HepG2 (cell line): ENCODE data around the gene FILIP1. TPM values are rescaled to one million over a fixed set of nuclear protein-coding genes. Genes with fewer than 3 reads are reported as not detected.

Source experiments
- ASH2L ChIP-seq: fragments of 300-600, 200-600 bp; sonication (generic); IDR thresholded peaks from 2 replicates; pipeline ENCODE4 v1.7.0; 2017; ENCODE audit warnings: low read depth, mild to moderate bottlenecking, moderate library complexity, mixed read lengths, low read length; ENCODE audit not compliant: insufficient read length
- BCLAF1 ChIP-seq: fragments of 450-650 bp; IDR thresholded peaks from 2 replicates; pipeline ENCODE4 v1.6.1; 2017; ENCODE audit warnings: mild to moderate bottlenecking
- E2F1 ChIP-seq: sonication (generic); formaldehyde crosslinking; IDR thresholded peaks from 2 replicates; pipeline ENCODE4 v1.5.0; 2020; ENCODE audit warnings: missing genetic modification reagents
- GATA4 ChIP-seq: sonication (generic); IDR thresholded peaks from 2 replicates; pipeline ENCODE4 v1.6.1; 2016; ENCODE audit warnings: antibody characterized with exemption, low read depth, borderline replicate concordance
- NKX3-1 ChIP-seq: sonication (generic); formaldehyde crosslinking; IDR thresholded peaks from 2 replicates; pipeline ENCODE4 v1.5.0; 2020; ENCODE audit warnings: missing genetic modification reagents
- SNAPC2 ChIP-seq: sonication (generic); formaldehyde crosslinking; IDR thresholded peaks from 2 replicates; pipeline ENCODE4 v1.8.1; 2022; ENCODE audit warnings: mild to moderate bottlenecking, missing genetic modification reagents
- SP2 ChIP-seq: sonication (generic); formaldehyde crosslinking; IDR thresholded peaks from 2 replicates; pipeline ENCODE4 v1.5.1; 2020; ENCODE audit warnings: mild to moderate bottlenecking, missing genetic modification reagents
- SSRP1 ChIP-seq: IDR thresholded peaks from 2 replicates; pipeline ENCODE4 v1.6.1; 2016; ENCODE audit warnings: control low read depth
- STAG1 ChIP-seq: sonication (generic); formaldehyde crosslinking; IDR thresholded peaks from 2 replicates; pipeline ENCODE4 v1.4.0; 2020; ENCODE audit warnings: missing genetic modification reagents
- ZBTB7B ChIP-seq: sonication (generic); formaldehyde crosslinking; IDR thresholded peaks from 2 replicates; pipeline ENCODE4 v1.4.0; 2020; ENCODE audit warnings: missing genetic modification reagents
- ZFP36L1 ChIP-seq: sonication (generic); formaldehyde crosslinking; IDR thresholded peaks from 2 replicates; pipeline ENCODE4 v1.8.0; 2022; ENCODE audit warnings: mild to moderate bottlenecking, missing genetic modification reagents, moderate library complexity
- ZNF281 ChIP-seq: sonication (generic); formaldehyde crosslinking; IDR thresholded peaks from 2 replicates; pipeline ENCODE4 v1.4.0; 2020; ENCODE audit warnings: missing genetic modification reagents, borderline replicate concordance
- ZNF720 ChIP-seq: sonication (generic); formaldehyde crosslinking; IDR thresholded peaks from 2 replicates; pipeline ENCODE4 v1.4.0; 2020; ENCODE audit warnings: missing genetic modification reagents
- polyA plus RNA-seq, 8 experiments: library from polyadenylated mRNA; depleted of rRNA in 3 of 8; stranded (reverse) in 7 of 8; unstranded in 1 of 8; fragments of >200 nt; fragmentation: Illumina TruSeq in 4 of 8; extraction: Trizol in 4 of 8; gene quantifications; 2 replicates each; pipeline versions ENCODE4 v1.2.1 to v1.2.3, GENCODE V29; 2011 to 2016; ENCODE audit warnings: low read depth in 4 of 8, missing spikeins in 1 of 8, mixed read lengths in 1 of 8; ENCODE audit not compliant: insufficient read depth in 1 of 8
- total RNA-seq, 5 experiments: library from RNA; depleted of rRNA; stranded (reverse); fragments of >200 nt; fragmentation: Illumina TruSeq; extraction: Trizol; gene quantifications; 2 replicates each; pipeline ENCODE4 v1.2.3, GENCODE V29; 2016; ENCODE audit warnings: low read depth in 1 of 5
- TF ChIP-seq, protein P1 (sequence below): sonication (generic); formaldehyde crosslinking; IDR thresholded peaks from 2 replicates; pipeline ENCODE4 v1.5.0; 2020; ENCODE audit warnings: missing genetic modification reagents
- TF ChIP-seq, protein P2 (sequence below): IDR thresholded peaks from 2 replicates; pipeline ENCODE4 v1.6.1; 2016; ENCODE audit warnings: control low read depth
- TF ChIP-seq, protein P3 (sequence below): sonication (generic); formaldehyde crosslinking; IDR thresholded peaks from 2 replicates; pipeline ENCODE4 v1.5.1; 2020; ENCODE audit warnings: mild to moderate bottlenecking, missing genetic modification reagents, moderate library complexity

FILIP1 gene
- total and polyA plus RNA-seq, 2 of the 13 experiments (the other 11 are each of a cell fraction or from before 2014, with no cell fraction given) = not detected

- TF ChIP-seq E2F1 (CRISPR knock-in tag) (no peak), STAG1 (CRISPR knock-in tag) (no peak), ZNF281 (CRISPR knock-in tag) (peak; percentile 18; the same call in 1 of the 2 replicates), ZBTB7B (CRISPR knock-in tag) (no peak; the same call in none of the 2 replicates), ZNF720 (CRISPR knock-in tag) (no peak), SP2 (peak; percentile 86), ZFP36L1 (CRISPR knock-in tag) (no peak), GATA4 (no peak), SSRP1 (CRISPR knock-in tag) (no peak; the same call in 1 of the 2 replicates), SNAPC2 (CRISPR knock-in tag) (peak; percentile 54), NKX3-1 (no peak), ASH2L (peak; percentile 96), BCLAF1 (no peak)
- TF ChIP-seq, protein P1, sequence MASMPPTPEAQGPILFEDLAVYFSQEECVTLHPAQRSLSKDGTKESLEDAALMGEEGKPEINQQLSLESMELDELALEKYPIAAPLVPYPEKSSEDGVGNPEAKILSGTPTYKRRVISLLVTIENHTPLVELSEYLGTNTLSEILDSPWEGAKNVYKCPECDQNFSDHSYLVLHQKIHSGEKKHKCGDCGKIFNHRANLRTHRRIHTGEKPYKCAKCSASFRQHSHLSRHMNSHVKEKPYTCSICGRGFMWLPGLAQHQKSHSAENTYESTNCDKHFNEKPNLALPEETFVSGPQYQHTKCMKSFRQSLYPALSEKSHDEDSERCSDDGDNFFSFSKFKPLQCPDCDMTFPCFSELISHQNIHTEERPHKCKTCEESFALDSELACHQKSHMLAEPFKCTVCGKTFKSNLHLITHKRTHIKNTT (CRISPR knock-in tag) = no peak
- TF ChIP-seq, protein P2, sequence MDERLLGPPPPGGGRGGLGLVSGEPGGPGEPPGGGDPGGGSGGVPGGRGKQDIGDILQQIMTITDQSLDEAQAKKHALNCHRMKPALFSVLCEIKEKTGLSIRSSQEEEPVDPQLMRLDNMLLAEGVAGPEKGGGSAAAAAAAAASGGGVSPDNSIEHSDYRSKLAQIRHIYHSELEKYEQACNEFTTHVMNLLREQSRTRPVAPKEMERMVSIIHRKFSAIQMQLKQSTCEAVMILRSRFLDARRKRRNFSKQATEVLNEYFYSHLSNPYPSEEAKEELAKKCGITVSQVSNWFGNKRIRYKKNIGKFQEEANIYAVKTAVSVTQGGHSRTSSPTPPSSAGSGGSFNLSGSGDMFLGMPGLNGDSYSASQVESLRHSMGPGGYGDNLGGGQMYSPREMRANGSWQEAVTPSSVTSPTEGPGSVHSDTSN = no peak
- TF ChIP-seq, protein P3, sequence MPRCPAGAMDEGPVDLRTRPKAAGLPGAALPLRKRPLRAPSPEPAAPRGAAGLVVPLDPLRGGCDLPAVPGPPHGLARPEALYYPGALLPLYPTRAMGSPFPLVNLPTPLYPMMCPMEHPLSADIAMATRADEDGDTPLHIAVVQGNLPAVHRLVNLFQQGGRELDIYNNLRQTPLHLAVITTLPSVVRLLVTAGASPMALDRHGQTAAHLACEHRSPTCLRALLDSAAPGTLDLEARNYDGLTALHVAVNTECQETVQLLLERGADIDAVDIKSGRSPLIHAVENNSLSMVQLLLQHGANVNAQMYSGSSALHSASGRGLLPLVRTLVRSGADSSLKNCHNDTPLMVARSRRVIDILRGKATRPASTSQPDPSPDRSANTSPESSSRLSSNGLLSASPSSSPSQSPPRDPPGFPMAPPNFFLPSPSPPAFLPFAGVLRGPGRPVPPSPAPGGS (CRISPR knock-in tag) = 0 out of 2 replicates have a peak, but pooled peaks have one; percentile 78
Observed at GRCh38 chr6:75284632-75285282, 208.8 kb downstream of the FILIP1 start, which contains the start of gene TMEM30A (continued).
